Liver (tissue), 9 donors: ENCODE results near the gene BATF3. TPM values are rescaled to one million over a fixed set of nuclear protein-coding genes. Genes with fewer than 3 reads are reported as not detected.
"Not testable (repeated sequence)": the region's sequence is repeated elsewhere in the genome, so short reads cannot be mapped to it uniquely, and the experiment has no call there.

ENCODE experiments used
- DNase-seq: peaks from one replicate; pipeline ENCODE4 v3.0.0-alpha.2; 2017; ENCODE audit warnings: low spot score
- H3K27ac ChIP-seq, 2 donors: one replicate each; pipeline ENCODE4 v1.7.0; 2013; ENCODE audit warnings: inconsistent platforms in 2 of 2, low read length in 2 of 2, control low read depth in 1 of 2, low read depth in 1 of 2, mild to moderate bottlenecking in 1 of 2
- H3K27me3 ChIP-seq, 4 donors: one replicate each; pipeline versions ENCODE4 v1.6.1 to v1.7.0; 2013; ENCODE audit warnings: low read length in 3 of 4, inconsistent platforms in 1 of 4, mild to moderate bottlenecking in 1 of 4, moderate library complexity in 1 of 4; ENCODE audit not compliant: control insufficient read depth in 4 of 4, insufficient read depth in 4 of 4
- H3K36me3 ChIP-seq, 4 donors: one replicate each; pipeline versions ENCODE4 v1.6.1 to v1.7.0; 2013; ENCODE audit warnings: low read length in 3 of 4, mild to moderate bottlenecking in 3 of 4, low read depth in 1 of 4, moderate library complexity in 1 of 4; ENCODE audit not compliant: control insufficient read depth in 4 of 4, insufficient read depth in 3 of 4
- H3K4me1 ChIP-seq, 4 donors: one replicate each; pipeline versions ENCODE4 v1.6.1 to v1.7.0; 2013; ENCODE audit warnings: low read length in 3 of 4, mild to moderate bottlenecking in 3 of 4, moderate library complexity in 1 of 4; ENCODE audit not compliant: control insufficient read depth in 4 of 4, insufficient read depth in 4 of 4
- H3K4me3 ChIP-seq, 3 donors: one replicate each; pipeline versions ENCODE4 v1.6.1 to v1.7.0; 2013; ENCODE audit warnings: low read length in 3 of 3, control low read depth in 1 of 3, low read depth in 1 of 3, mild to moderate bottlenecking in 1 of 3
- H3K9ac ChIP-seq, 2 donors: one replicate each; pipeline ENCODE4 v1.7.0; 2013; ENCODE audit warnings: low read length in 2 of 2, mild to moderate bottlenecking in 2 of 2, moderate library complexity in 2 of 2, control low read depth in 1 of 2, low read depth in 1 of 2
- H3K9me3 ChIP-seq, 4 donors: one replicate each; pipeline versions ENCODE4 v1.6.1 to v1.7.0; 2013; ENCODE audit warnings: low read length in 3 of 4; ENCODE audit not compliant: control insufficient read depth in 4 of 4
- ATF3 ChIP-seq: IDR thresholded peaks from 2 replicates; pipeline ENCODE4 v1.6.1; 2016; ENCODE audit warnings: antibody characterized with exemption
- CTCF ChIP-seq: fragments of 150-350 bp; IDR thresholded peaks from 2 replicates; pipeline ENCODE4 v1.5.1; 2017; ENCODE audit warnings: improper control_type of control experiment, low read depth, low read length; ENCODE audit not compliant: missing input control
- GABPA ChIP-seq, 2 donors: IDR thresholded peaks in 1 of 2; conservative IDR thresholded peaks in 1 of 2; 2 replicates each; pipeline ENCODE4 v1.6.1; 2016; ENCODE audit warnings: antibody characterized with exemption in 2 of 2, mild to moderate bottlenecking in 1 of 2, moderate library complexity in 1 of 2
- HNF4A ChIP-seq, 2 donors: conservative IDR thresholded peaks; 2 replicates each; pipeline ENCODE4 v1.6.1; 2016; ENCODE audit warnings: antibody characterized with exemption in 2 of 2, mild to moderate bottlenecking in 2 of 2
- HNF4G ChIP-seq: IDR thresholded peaks from 2 replicates; pipeline ENCODE4 v1.6.1; 2016; ENCODE audit warnings: antibody characterized with exemption
- MAX ChIP-seq: IDR thresholded peaks from 2 replicates; pipeline ENCODE4 v1.6.1; 2016; ENCODE audit warnings: antibody characterized with exemption
- RXRA ChIP-seq, 2 donors: IDR thresholded peaks; 2 replicates each; pipeline ENCODE4 v1.6.1; 2017 to 2018; ENCODE audit warnings: antibody characterized with exemption in 2 of 2, mild to moderate bottlenecking in 1 of 2
- SP1 ChIP-seq: IDR thresholded peaks from 2 replicates; pipeline ENCODE4 v1.6.1; 2018; ENCODE audit warnings: antibody characterized with exemption, mild to moderate bottlenecking
- YY1 ChIP-seq: IDR thresholded peaks from 2 replicates; pipeline ENCODE4 v1.6.1; 2016; ENCODE audit warnings: antibody characterized with exemption, mild to moderate bottlenecking
- ZBTB33 ChIP-seq: IDR thresholded peaks from 2 replicates; pipeline ENCODE4 v1.6.1; 2016; ENCODE audit warnings: antibody characterized with exemption
- WGBS: extraction: QIAGEN DNeasy Blood & Tissue Kit; methylation state at CpG from one replicate; pipeline ENCODE4 v1.1.7; 2013; 5-methylcytosine and 5-hydroxymethylcytosine counted together
- polyA plus RNA-seq, 2 donors: library from polyadenylated mRNA; stranded (reverse) in 1 of 2; unstranded in 1 of 2; fragments of 200-250 nt in 1 of 2; fragments of >200 nt in 1 of 2; fragmentation: Nextera tagmentation in 1 of 2; extraction: Ambion mirVana in 1 of 2; gene quantifications; one replicate each; pipeline versions ENCODE4 v1.2.1 to v1.2.3, GENCODE V29; 2013 to 2015
- total RNA-seq, 2 donors: library from RNA; depleted of rRNA; stranded (reverse); fragments of >200 nt; gene quantifications; one replicate each; pipeline ENCODE4 v1.2.3, GENCODE V29; 2014
- donor health status: healthy.
- donor health status: healthy.
- donor health status: healthy.
- donor health status: healthy.
- donor health status: healthy.

BATF3 gene
- total and polyA plus RNA-seq, 4 donors: 0.65 to 1.0 (median 0.91) TPM

- H3K27me3 ChIP-seq: no peaks in the 10 kb centered on the region
- H3K9ac ChIP-seq: no peak overlapping the region
- no peaks in the 10 kb centered on the region for H3K36me3 ChIP-seq
- H3K27ac ChIP-seq: no peak overlapping the region
- no peak for TF ChIP-seq ATF3
- TF ChIP-seq HNF4A (conservative IDR thresholded peaks at IDR 0.05): no peak
- TF ChIP-seq GABPA (IDR thresholded peaks at IDR 0.05 in 1 of 2, conservative IDR thresholded peaks at IDR 0.05 in 1 of 2): no peak
- no peak for TF ChIP-seq CTCF
- TF ChIP-seq MAX: no peak
- no peak for TF ChIP-seq HNF4G
- no peak for TF ChIP-seq RXRA (IDR thresholded peaks at IDR 0.05)
- peaks cover 0 to 3% (median under 1%) of the 10 kb centered on the region in 4 donors for H3K4me1 ChIP-seq
- H3K4me3 ChIP-seq: no peak overlapping the region
- H3K9me3 ChIP-seq: no peaks in the 10 kb centered on the region
- 97% methylated on average over 1 of the region's 1 CpG for WGBS
- no peak for DNase-seq
Observed at GRCh38 chr1:212641956-212642355, 57.7 kb downstream of the BATF3 start.

- DNase-seq: no peak
- TF ChIP-seq MAX: no peak
- TF ChIP-seq ATF3: no peak
- no peak for TF ChIP-seq ZBTB33
- TF ChIP-seq SP1: no peak
- TF ChIP-seq RXRA (IDR thresholded peaks at IDR 0.05): no peak
- TF ChIP-seq GABPA (IDR thresholded peaks at IDR 0.05 in 1 of 2, conservative IDR thresholded peaks at IDR 0.05 in 1 of 2): no peak
- TF ChIP-seq YY1: no peak
- H3K4me1 ChIP-seq: peaks cover 0 to 3% (median 1%) of the 10 kb centered on the region in 4 donors
- H3K27me3 ChIP-seq: no peaks in the 10 kb centered on the region
- 95% methylated on average over 3 of the region's 3 CpGs for WGBS
- no peaks in the 10 kb centered on the region for H3K9me3 ChIP-seq
- no peak overlapping the region for H3K27ac ChIP-seq
- no peak overlapping the region for H3K9ac ChIP-seq
- no peaks in the 10 kb centered on the region for H3K36me3 ChIP-seq
- H3K4me3 ChIP-seq: no peak overlapping the region
Observed at GRCh38 chr1:212640223-212640878, 59.3 kb downstream of the BATF3 start.

GRCh38 chr1:212639524-212639923 is 60.1 kb downstream of the BATF3 start:
- H3K27me3 ChIP-seq, H3K9me3 ChIP-seq, H3K36me3 ChIP-seq, H3K9ac ChIP-seq, H3K4me3 ChIP-seq, H3K27ac ChIP-seq, H3K4me1 ChIP-seq, DNase-seq: not testable (repeated sequence)
- WGBS: 67% methylated on average over 2 of the region's 2 CpGs
